Prostate gland (tissue), 2 donors: Measurements from ENCODE around the gene FGGY. TPM values are rescaled to one million over a fixed set of nuclear protein-coding genes. Genes with fewer than 3 reads are reported as not detected.

ENCODE experiments used
- DNase-seq: peaks from one replicate; pipeline ENCODE4 v3.0.0-alpha.2; 2019; ENCODE audit warnings: low spot score
- H3K27ac ChIP-seq, 2 donors: fragments of 200-600 bp; sonication (generic); 2 replicates each; pipeline ENCODE4 v1.5.1; 2017 to 2019
- H3K27me3 ChIP-seq: fragments of 200-600 bp; sonication (generic); replicated peaks from 2 replicates; pipeline ENCODE4 v1.5.1; 2019; ENCODE audit not compliant: insufficient read depth
- H3K36me3 ChIP-seq, 2 donors: fragments of 200-600 bp; sonication (generic); 1 replicate in 1 of 2; 2 replicates in 1 of 2; pipeline versions ENCODE4 v1.5.1 to v1.8.1; 2017 to 2019
- H3K4me1 ChIP-seq: fragments of 200-600 bp; sonication (generic); replicated peaks from 2 replicates; pipeline ENCODE4 v1.5.1; 2019
- H3K4me3 ChIP-seq, 2 donors: fragments of 200-600 bp; sonication (generic); 2 replicates each; pipeline ENCODE4 v1.5.1; 2017 to 2019
- H3K9me3 ChIP-seq: fragments of 200-600 bp; sonication (generic); 2 replicates; pipeline ENCODE4 v1.5.1; 2017
- POLR2A ChIP-seq: fragments of 450-650 bp; IDR thresholded peaks from one replicate; pipeline ENCODE4 v1.6.1; 2016; ENCODE audit warnings: antibody characterized with exemption, mild to moderate bottlenecking
- POLR2AphosphoS5 ChIP-seq: sonication (generic); formaldehyde crosslinking; IDR thresholded peaks from one replicate; pipeline ENCODE4 v1.6.1; 2017; ENCODE audit warnings: antibody characterized with exemption
- WGBS: methylation state at CpG from one replicate; pipeline ENCODE4 v1.1.5; 2018; 5-methylcytosine and 5-hydroxymethylcytosine counted together
- intact Hi-C: fragments of 100-400 bp; cut with DNase I; formaldehyde crosslinking; loops from one replicate; pipeline ENCODE4 v1.14.2; 2022
- total RNA-seq, 2 donors: library from RNA; depleted of rRNA; stranded (reverse); fragments of >200 nt; gene quantifications; one replicate each; pipeline ENCODE4 v1.1.0, GENCODE V29; 2016
- TF ChIP-seq, protein P1 (sequence below), 4 experiments: fragments of 200-600 bp in 2 of 4; fragments of 450-650 bp in 2 of 4; sonication (generic) in 2 of 4; IDR thresholded peaks; 1 replicate in 3 of 4; 2 replicates in 1 of 4; pipeline ENCODE4 v1.5.1; 2016 to 2019; ENCODE audit warnings: antibody characterized with exemption in 4 of 4, mild to moderate bottlenecking in 2 of 4, moderate library complexity in 2 of 4

The FGGY gene
- total RNA-seq, 2 donors from 2014 or later = 28.6 to 32.2 TPM

DNA sequence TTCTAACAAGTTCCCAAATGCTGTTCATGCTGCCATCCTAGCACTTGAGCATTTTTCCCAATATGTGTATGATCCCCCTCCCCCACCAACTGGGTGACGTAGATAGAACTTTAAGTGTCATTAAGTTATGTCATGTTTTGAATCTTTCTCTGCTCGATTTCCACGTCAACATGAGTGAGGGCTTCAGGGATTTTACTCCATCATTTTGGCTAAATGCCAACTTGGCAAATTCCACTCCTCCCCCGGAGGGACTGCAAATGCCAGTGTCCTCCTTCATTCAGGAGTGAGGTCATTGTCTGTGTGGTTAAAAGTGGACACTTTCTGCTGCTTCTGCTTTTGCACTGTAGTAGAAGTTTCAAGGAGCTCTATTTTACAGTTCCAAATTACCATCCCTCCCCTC lies 201.7 kb downstream of the FGGY start:
- Histone ChIP-seq H3K4me1 (no peaks in the 10 kb centered on the region), H3K27ac (no peak overlapping the region), H3K36me3 (no peaks in the 10 kb centered on the region), H3K27me3 (no peaks in the 10 kb centered on the region), H3K9me3 (no peaks in the 10 kb centered on the region), H3K4me3 (no peak overlapping the region)
- TF ChIP-seq POLR2A = no peak
- TF ChIP-seq, protein P1, sequence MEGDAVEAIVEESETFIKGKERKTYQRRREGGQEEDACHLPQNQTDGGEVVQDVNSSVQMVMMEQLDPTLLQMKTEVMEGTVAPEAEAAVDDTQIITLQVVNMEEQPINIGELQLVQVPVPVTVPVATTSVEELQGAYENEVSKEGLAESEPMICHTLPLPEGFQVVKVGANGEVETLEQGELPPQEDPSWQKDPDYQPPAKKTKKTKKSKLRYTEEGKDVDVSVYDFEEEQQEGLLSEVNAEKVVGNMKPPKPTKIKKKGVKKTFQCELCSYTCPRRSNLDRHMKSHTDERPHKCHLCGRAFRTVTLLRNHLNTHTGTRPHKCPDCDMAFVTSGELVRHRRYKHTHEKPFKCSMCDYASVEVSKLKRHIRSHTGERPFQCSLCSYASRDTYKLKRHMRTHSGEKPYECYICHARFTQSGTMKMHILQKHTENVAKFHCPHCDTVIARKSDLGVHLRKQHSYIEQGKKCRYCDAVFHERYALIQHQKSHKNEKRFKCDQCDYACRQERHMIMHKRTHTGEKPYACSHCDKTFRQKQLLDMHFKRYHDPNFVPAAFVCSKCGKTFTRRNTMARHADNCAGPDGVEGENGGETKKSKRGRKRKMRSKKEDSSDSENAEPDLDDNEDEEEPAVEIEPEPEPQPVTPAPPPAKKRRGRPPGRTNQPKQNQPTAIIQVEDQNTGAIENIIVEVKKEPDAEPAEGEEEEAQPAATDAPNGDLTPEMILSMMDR (IDR thresholded peaks at IDR 0.05) = no peak
- no peak for DNase-seq
- intact Hi-C loops = loop anchor here (5.0 kb wide), 1 partner anchor 201 kb away; the partner anchor contains the start of gene FGGY
- 41% methylated on average over 4 of the region's 4 CpGs for WGBS

DNA sequence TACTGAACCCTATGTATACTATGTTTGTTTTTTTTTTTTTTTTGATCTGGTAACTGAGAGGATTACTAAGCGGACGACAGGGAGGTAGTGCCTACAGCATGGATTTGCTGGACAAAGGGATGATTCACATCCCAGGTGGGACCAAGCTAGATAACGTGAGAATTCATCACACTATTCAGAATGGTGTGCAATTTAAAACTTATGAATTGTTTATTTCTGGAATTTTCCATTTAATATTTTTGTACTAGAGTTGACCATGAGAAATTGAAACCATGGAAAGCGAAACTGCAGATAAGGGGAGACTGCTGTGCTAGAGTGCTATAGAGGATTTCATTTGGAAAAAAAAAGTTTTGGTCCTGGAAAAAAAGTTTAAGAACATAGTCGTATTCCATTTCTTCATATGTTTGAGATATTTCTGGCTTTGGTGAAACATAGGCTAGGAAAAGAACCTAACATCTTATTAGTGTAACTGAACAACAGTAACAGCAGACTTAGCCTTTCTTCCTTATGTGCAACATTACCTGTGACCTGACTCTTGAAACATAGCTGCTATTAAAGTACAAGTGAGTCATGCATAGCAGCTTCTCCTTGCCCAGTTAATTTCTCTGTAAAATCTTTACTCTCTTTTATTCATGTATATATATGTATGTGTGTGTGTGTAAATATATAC lies 202.5 kb downstream of the FGGY start:
- Histone ChIP-seq H3K36me3 (no peaks in the 10 kb centered on the region), H3K4me3 (no peak overlapping the region), H3K27ac (no peak overlapping the region), H3K27me3 (no peaks in the 10 kb centered on the region), H3K4me1 (no peaks in the 10 kb centered on the region), H3K9me3 (no peaks in the 10 kb centered on the region)
- WGBS = 83% methylated on average over 5 of the region's 5 CpGs
- TF ChIP-seq POLR2AphosphoS5 (no peak), POLR2A (no peak)
- TF ChIP-seq, protein P1 (IDR thresholded peaks at IDR 0.05) = no peak
- intact Hi-C loops = loop anchor here (5.0 kb wide), 1 partner anchor 202 kb away; the partner anchor contains the start of gene FGGY
- no peak for DNase-seq

DNA sequence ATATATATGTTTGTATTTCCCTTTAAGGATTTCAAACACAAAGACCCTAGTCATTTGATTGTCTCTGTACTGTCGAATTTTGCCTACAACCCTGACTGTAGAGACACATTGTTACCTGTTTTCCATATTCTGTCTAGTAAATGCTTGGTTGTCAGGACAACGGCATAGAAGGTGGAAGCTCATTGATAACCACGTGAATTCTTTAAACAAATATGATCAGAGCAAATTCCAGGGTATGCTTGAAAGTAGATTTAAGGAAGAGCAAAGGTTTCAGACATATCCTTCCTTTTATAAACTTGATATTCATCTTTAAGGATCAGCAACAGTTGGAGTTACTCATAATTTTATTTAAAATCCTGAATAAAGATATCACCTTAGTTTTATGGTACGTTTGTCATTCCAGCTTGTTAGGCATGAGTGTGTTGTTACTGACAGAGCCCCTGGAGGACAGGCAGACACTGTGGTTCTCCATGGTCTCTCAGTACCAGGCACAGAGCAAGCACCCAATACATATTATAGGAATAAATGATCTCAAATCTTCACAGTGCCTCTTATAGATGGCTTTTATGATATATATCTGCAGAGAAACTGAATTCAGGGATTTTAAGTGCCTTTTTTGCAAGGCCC lies 203.2 kb downstream of the FGGY start:
- no peak for TF ChIP-seq POLR2AphosphoS5
- TF ChIP-seq, protein P1 (IDR thresholded peaks at IDR 0.05) = no peak
- no peak for TF ChIP-seq POLR2A
- intact Hi-C loops = loop anchor here (5.0 kb wide), 1 partner anchor 203 kb away; the partner anchor contains the start of gene FGGY
- Histone ChIP-seq H3K4me1 (no peaks in the 10 kb centered on the region), H3K4me3 (no peak overlapping the region), H3K36me3 (no peaks in the 10 kb centered on the region), H3K9me3 (no peaks in the 10 kb centered on the region), H3K27ac (no peak overlapping the region), H3K27me3 (no peaks in the 10 kb centered on the region)
- DNase-seq = no peak
- WGBS = 42% methylated on average over 4 of the region's 4 CpGs

DNA sequence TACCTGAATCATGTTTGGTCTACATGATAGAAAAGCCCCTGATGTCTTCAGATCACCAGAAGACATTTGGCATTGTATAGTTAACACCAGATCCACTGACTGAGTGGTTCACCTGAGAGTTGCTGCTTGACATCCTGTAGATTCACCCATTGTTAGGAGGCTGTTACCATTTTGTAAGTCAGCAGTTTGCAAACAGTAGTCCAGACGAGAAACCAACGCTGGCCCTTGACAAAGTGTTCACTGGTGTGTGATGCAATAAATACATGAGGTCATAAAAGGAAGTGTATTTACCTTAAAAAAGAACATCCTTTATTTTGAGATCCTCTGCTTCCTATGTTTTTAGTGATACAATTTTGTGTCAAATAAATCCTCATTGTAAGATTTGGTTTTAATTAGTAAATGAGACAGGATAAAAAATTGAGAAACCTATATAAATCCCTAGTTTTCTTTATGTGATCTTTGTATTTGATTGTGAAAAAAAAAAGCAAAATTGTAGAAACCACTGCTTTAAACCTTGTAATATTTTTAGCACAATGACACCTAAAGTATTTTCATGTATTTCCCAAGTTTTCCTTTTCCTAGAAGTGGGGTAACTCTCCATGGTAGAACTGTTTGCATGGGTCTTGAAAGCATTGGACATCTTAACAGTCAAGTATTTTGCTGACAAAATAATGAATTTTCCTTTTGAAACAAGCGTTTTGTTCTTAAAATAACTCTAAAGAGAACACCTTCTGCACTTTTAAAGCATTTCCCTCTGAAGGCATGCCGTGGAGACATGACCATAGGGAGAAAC lies 204.3 kb downstream of the FGGY start:
- 81% methylated on average over 4 of the region's 4 CpGs for WGBS
- no peaks in the 10 kb centered on the region for H3K9me3 ChIP-seq
- H3K27me3 ChIP-seq = no peaks in the 10 kb centered on the region
- TF ChIP-seq, protein P1 (IDR thresholded peaks at IDR 0.05) = no peak
- TF ChIP-seq POLR2A = no peak
- no peak for TF ChIP-seq POLR2AphosphoS5
- H3K4me1 ChIP-seq = no peaks in the 10 kb centered on the region
- DNase-seq = no peak
- H3K27ac ChIP-seq = no peak overlapping the region
- H3K36me3 ChIP-seq = no peaks in the 10 kb centered on the region
- no peak overlapping the region for H3K4me3 ChIP-seq
- intact Hi-C loops = no loop called here
